IMR-90 (cell line): ENCODE data around the gene HOXC6. TPM values are rescaled to one million over a fixed set of nuclear protein-coding genes. Genes with fewer than 3 reads are reported as not detected.

ENCODE experiments used
- ATAC-seq: fragments of 200-7000 bp; cut with Tn5 transposase; 2 replicates; pipeline ENCODE4 v1.9.1; 2020; ENCODE audit warnings: low read depth, mild to moderate bottlenecking, moderate library complexity
- BruUV-seq: library from RNA; stranded (reverse); fragments of 400-500 nt; replicated peaks from 2 replicates; lab custom pipeline; 2021; lab: Mats Ljungman, UMichigan
- CTCF ChIA-PET: fragments of 300-600 bp; formaldehyde crosslinking; extraction: SDS; loops from one replicate; lab custom pipeline; 2021; ENCODE audit warnings: antibody characterized with exemption; lab: Yijun Ruan, JAX
- POLR2A ChIA-PET: fragments of 300-600 bp; sonication (Branson Sonifier 250); formaldehyde crosslinking; loops from one replicate; lab custom pipeline; 2022; ENCODE audit warnings: antibody characterized with exemption; ENCODE audit not compliant: unreplicated experiment; lab: Charles Lee
- DNase-seq: peaks from one replicate; pipeline ENCODE4 v3.0.0; 2013
- H2AFZ ChIP-seq: replicated peaks from 2 replicates; pipeline ENCODE3; 2013; ENCODE audit warnings: low read length, mild to moderate bottlenecking; ENCODE audit not compliant: poor library complexity
- H2AK5ac ChIP-seq: 2 replicates; pipeline ENCODE4 v1.6.1; 2013; ENCODE audit warnings: low read depth, low read length, inconsistent platforms
- H2AK9ac ChIP-seq: replicated peaks from 2 replicates; pipeline ENCODE3; 2013; ENCODE audit warnings: mild to moderate bottlenecking, low read depth, low read length, moderate library complexity; ENCODE audit not compliant: poor library complexity
- H2BK120ac ChIP-seq: 2 replicates; pipeline ENCODE4 v1.6.1; 2013; ENCODE audit warnings: low read depth, low read length, inconsistent platforms
- H2BK15ac ChIP-seq: 3 replicates; pipeline ENCODE4 v1.6.1; 2013; ENCODE audit warnings: low read depth, low read length, inconsistent platforms
- H2BK20ac ChIP-seq: 2 replicates; pipeline ENCODE4 v1.6.1; 2013; ENCODE audit warnings: low read depth, mild to moderate bottlenecking, inconsistent platforms, low read length, moderate library complexity
- H2BK5ac ChIP-seq: 2 replicates; pipeline ENCODE4 v1.6.1; 2013; ENCODE audit warnings: mild to moderate bottlenecking, low read depth, low read length, inconsistent platforms; ENCODE audit not compliant: poor library complexity, severe bottlenecking
- H3K14ac ChIP-seq: replicated peaks from 2 replicates; pipeline ENCODE4 v1.6.1; 2013; ENCODE audit warnings: low read depth, low read length, inconsistent platforms
- H3K18ac ChIP-seq: 2 replicates; pipeline ENCODE4 v1.6.1; 2013; ENCODE audit warnings: low read depth, low read length, control low read depth
- H3K23ac ChIP-seq: 2 replicates; pipeline ENCODE4 v1.6.1; 2013; ENCODE audit warnings: low read depth, low read length, inconsistent platforms
- H3K27ac ChIP-seq: 2 replicates; pipeline ENCODE4 v1.5.1; 2013; ENCODE audit warnings: mild to moderate bottlenecking, control low read depth, low read length; ENCODE audit not compliant: insufficient read depth
- H3K27me3 ChIP-seq: 2 replicates; pipeline ENCODE4 v1.6.1; 2013; ENCODE audit warnings: low read length; ENCODE audit not compliant: control insufficient read depth, insufficient read depth
- H3K36me3 ChIP-seq: 2 replicates; pipeline ENCODE4 v1.6.1; 2013; ENCODE audit warnings: low read length, mixed read lengths; ENCODE audit not compliant: control insufficient read depth, insufficient read depth
- H3K4ac ChIP-seq: 2 replicates; pipeline ENCODE4 v1.6.1; 2013; ENCODE audit warnings: low read depth, low read length, inconsistent platforms
- H3K4me1 ChIP-seq: 2 replicates; pipeline ENCODE4 v1.6.1; 2013; ENCODE audit warnings: low read length, mixed read lengths; ENCODE audit not compliant: control insufficient read depth, insufficient read depth
- H3K4me2 ChIP-seq: 2 replicates; pipeline ENCODE4 v1.6.1; 2013; ENCODE audit warnings: low read depth, mild to moderate bottlenecking, control low read depth, low read length, moderate library complexity
- H3K4me3 ChIP-seq: 2 replicates; pipeline ENCODE4 v1.5.1; 2013; ENCODE audit warnings: low read depth, mild to moderate bottlenecking, control low read depth, low read length, moderate library complexity; ENCODE audit not compliant: insufficient read depth
- H3K56ac ChIP-seq: 2 replicates; pipeline ENCODE4 v1.6.1; 2013; ENCODE audit warnings: low read length, inconsistent platforms; ENCODE audit not compliant: insufficient read depth; ENCODE audit errors: extremely low read depth
- H3K79me1 ChIP-seq, 2 experiments: 2 replicates each; pipeline ENCODE4 v1.6.1; 2013; ENCODE audit warnings: low read length in 2 of 2, inconsistent platforms in 1 of 2, low read depth in 1 of 2
- H3K9ac ChIP-seq: 2 replicates; pipeline ENCODE4 v1.6.1; 2013; ENCODE audit warnings: low read depth, low read length, control low read depth
- H3K9me1 ChIP-seq: 2 replicates; pipeline ENCODE4 v1.6.1; 2013; ENCODE audit warnings: low read length, inconsistent platforms; ENCODE audit not compliant: insufficient read depth
- H3K9me3 ChIP-seq: 2 replicates; pipeline ENCODE4 v1.6.1; 2013; ENCODE audit warnings: low read length; ENCODE audit not compliant: control insufficient read depth, insufficient read depth
- H4K20me1 ChIP-seq: 2 replicates; pipeline ENCODE4 v1.6.1; 2013; ENCODE audit warnings: low read length, inconsistent platforms; ENCODE audit not compliant: insufficient read depth
- H4K5ac ChIP-seq: 2 replicates; pipeline ENCODE4 v1.6.1; 2013; ENCODE audit warnings: mild to moderate bottlenecking, low read depth, low read length, control low read depth
- H4K8ac ChIP-seq, 2 experiments: 2 replicates each; pipeline ENCODE4 v1.6.1; 2013; ENCODE audit warnings: low read depth in 2 of 2, low read length in 2 of 2, control low read depth in 1 of 2, inconsistent platforms in 1 of 2
- H4K91ac ChIP-seq: 2 replicates; pipeline ENCODE4 v1.6.1; 2013; ENCODE audit warnings: low read depth, low read length, inconsistent platforms; ENCODE audit not compliant: insufficient read depth
- FOS ChIP-seq: fragments of 150-350 bp; IDR thresholded peaks from 2 replicates; pipeline ENCODE4 v1.6.1; 2016; ENCODE audit warnings: low read depth, low read length
- MXI1 ChIP-seq: IDR thresholded peaks from 2 replicates; pipeline ENCODE4 v1.6.1; 2012; ENCODE audit warnings: low read depth, mild to moderate bottlenecking, low read length, moderate library complexity, borderline replicate concordance
- WGBS, 2 experiments: methylation state at CpG; one replicate each; pipeline versions ENCODE4 v1.1.5 to v1.1.7; 2013; ENCODE audit warnings: missing lambda C conversion rate in 2 of 2; ENCODE audit not compliant: insufficient read length in 1 of 2; ENCODE audit errors: extremely low coverage in 2 of 2; 5-methylcytosine and 5-hydroxymethylcytosine counted together
- dilution Hi-C: fragments of 300-500 bp; cut with HindIII; formaldehyde crosslinking; loops from one replicate; pipeline ENCODE4 v1.14.3; 2018; ENCODE audit warnings: low sequenced_read_pairs; ENCODE audit not compliant: unreplicated experiment
- in situ Hi-C: fragments of 300-500 bp; cut with MboI; formaldehyde crosslinking; loops from 3 replicates; pipeline ENCODE4 v1.14.3; 2019; ENCODE audit warnings: low sequenced_read_pairs, inconsistent platforms, mixed read lengths
- intact Hi-C: fragments of 100-400 bp; cut with micrococcal nuclease; formaldehyde crosslinking; loops from 2 replicates; pipeline ENCODE4 v1.10.0; 2022
- polyA plus RNA-seq, 3 experiments: library from polyadenylated mRNA; depleted of rRNA; stranded (reverse); fragments of >200 nt; gene quantifications; 2 replicates each; pipeline ENCODE4 v1.2.3, GENCODE V29; 2012; ENCODE audit warnings: low replicate concordance in 1 of 3
- total RNA-seq: library from RNA; depleted of rRNA; stranded (reverse); fragments of >200 nt; gene quantifications from 2 replicates; pipeline ENCODE4 v1.2.3, GENCODE V29; 2012

Gene HOXC6
- total and polyA plus RNA-seq, 2 of the 4 experiments (the other 2 are of a cell fraction) = 1.1 TPM; not detected in 1

GRCh38 chr12:54060174-54060974 is 32.1 kb downstream of the HOXC6 start:
- no peaks in the 10 kb centered on the region for H3K9me3 ChIP-seq
- H3K23ac ChIP-seq = no peak overlapping the region
- no peak overlapping the region for H3K18ac ChIP-seq
- no peak overlapping the region for H3K14ac ChIP-seq
- dilution Hi-C loops = no loop called here
- in situ Hi-C loops = no loop called here
- no peaks in the 10 kb centered on the region for H3K9me1 ChIP-seq
- BruUV-seq = no TSS peak
- H2BK20ac ChIP-seq = no peak overlapping the region
- no peak overlapping the region for H2AK5ac ChIP-seq
- H4K91ac ChIP-seq = no peak overlapping the region
- H3K4ac ChIP-seq = no peak overlapping the region
- POLR2A ChIA-PET = no interaction called here
- H3K4me1 ChIP-seq = no peaks in the 10 kb centered on the region
- H4K20me1 ChIP-seq = no peaks in the 10 kb centered on the region
- intact Hi-C loops = no loop called here
- no peak for TF ChIP-seq MXI1
- TF ChIP-seq FOS = no peak
- H3K36me3 ChIP-seq = no peaks in the 10 kb centered on the region
- no peak overlapping the region for H3K27ac ChIP-seq
- H3K4me2 ChIP-seq = no peak overlapping the region
- H2BK120ac ChIP-seq = no peak overlapping the region
- H2AK9ac ChIP-seq = no peak overlapping the region
- CTCF ChIA-PET = no interaction called here
- 59% methylated on average over 13 of the region's 38 CpGs; no CpG with 5 or more reads in 1 of the 2 experiments for WGBS, 2 experiments
- DNase-seq (no peak), ATAC-seq (no peak)
- H3K27me3 ChIP-seq = peaks cover 48% of the 10 kb centered on the region
- no peak overlapping the region for H2BK15ac ChIP-seq
- H3K56ac ChIP-seq = no peak overlapping the region
- H2BK5ac ChIP-seq = no peak overlapping the region
- H3K4me3 ChIP-seq = no peak overlapping the region
- H3K79me1 ChIP-seq = no peaks in the 10 kb centered on the region
- H4K5ac ChIP-seq = no peak overlapping the region
- H3K9ac ChIP-seq = no peak overlapping the region
- H2AFZ ChIP-seq = no peak overlapping the region
- no peak overlapping the region for H4K8ac ChIP-seq
